OCI-LY1 (cell line): Measurements from ENCODE around the gene SLC25A39.

Source experiments
- H2AFZ ChIP-seq: fragments of 200-600 bp; sonication (generic), shearing (Covaris generic); 2 replicates; pipeline ENCODE4 v1.6.0; 2014; ENCODE audit warnings: antibody characterized with exemption, mild to moderate bottlenecking, low read length
- H3F3A ChIP-seq: fragments of 200-600 bp; sonication (generic), shearing (Covaris generic); 2 replicates; pipeline ENCODE4 v1.6.0; 2014; ENCODE audit warnings: mild to moderate bottlenecking, antibody characterized with exemption, low read length, moderate library complexity; ENCODE audit not compliant: insufficient read depth
- H3K27ac ChIP-seq: fragments of 200-600 bp; sonication (generic); 2 replicates; pipeline ENCODE4 v1.5.1; 2014; ENCODE audit warnings: low read length, mixed run types, mild to moderate bottlenecking, low read depth; ENCODE audit not compliant: poor library complexity, severe bottlenecking
- H3K27me3 ChIP-seq: fragments of 200-600 bp; sonication (generic); 2 replicates; pipeline ENCODE4 v1.6.0; 2014; ENCODE audit warnings: antibody characterized with exemption, mild to moderate bottlenecking, low read length, moderate library complexity; ENCODE audit not compliant: insufficient read depth
- H3K36me3 ChIP-seq: fragments of 200-600 bp; sonication (generic); 2 replicates; pipeline ENCODE4 v1.6.1; 2014; ENCODE audit warnings: mild to moderate bottlenecking, antibody characterized with exemption, low read length, moderate library complexity, mixed read lengths; ENCODE audit not compliant: insufficient read depth
- H3K4me1 ChIP-seq: fragments of 200-600 bp; sonication (generic); 2 replicates; pipeline ENCODE4 v1.5.1; 2014; ENCODE audit warnings: mild to moderate bottlenecking, low read length, moderate library complexity; ENCODE audit not compliant: insufficient read depth, severe bottlenecking
- H3K4me2 ChIP-seq: fragments of 200-600 bp; sonication (generic), shearing (Covaris generic); 2 replicates; pipeline ENCODE4 v1.6.1; 2014; ENCODE audit warnings: low read length
- H3K4me3 ChIP-seq: fragments of 200-600 bp; sonication (generic); 2 replicates; pipeline ENCODE4 v1.5.1; 2014; ENCODE audit warnings: low read length, low read depth, mild to moderate bottlenecking, mixed read lengths; ENCODE audit not compliant: poor library complexity, severe bottlenecking
- H3K79me2 ChIP-seq: fragments of 200-600 bp; shearing (Covaris generic); 2 replicates; pipeline ENCODE4 v1.6.1; 2016; ENCODE audit warnings: mixed run types, low read length, mixed read lengths; ENCODE audit not compliant: insufficient read depth
- H3K9ac ChIP-seq: fragments of 200-600 bp; sonication (generic), shearing (Covaris generic); 2 replicates; pipeline ENCODE4 v1.6.1; 2014; ENCODE audit warnings: mild to moderate bottlenecking, low read length, mixed read lengths
- H3K9me2 ChIP-seq: fragments of 200-600 bp; sonication (generic), shearing (Covaris generic); 2 replicates; pipeline ENCODE4 v1.6.1; 2014; ENCODE audit warnings: low read depth, mild to moderate bottlenecking, low read length, mixed read lengths
- H3K9me3 ChIP-seq: fragments of 200-600 bp; shearing (Covaris generic); 2 replicates; pipeline ENCODE4 v1.6.1; 2014; ENCODE audit warnings: low read length, mixed read lengths
- H4K20me1 ChIP-seq: fragments of 200-600 bp; sonication (generic), shearing (Covaris generic); 2 replicates; pipeline ENCODE4 v1.6.0; 2016; ENCODE audit warnings: mild to moderate bottlenecking, low read length; ENCODE audit not compliant: insufficient read depth
- CTCF ChIP-seq: fragments of 200-600 bp; sonication (generic), shearing (Covaris generic); IDR thresholded peaks from 2 replicates; pipeline ENCODE4 v1.5.1; 2017; ENCODE audit warnings: mild to moderate bottlenecking, antibody characterized with exemption, low read length, moderate library complexity, mixed read lengths
- EZH2 ChIP-seq: fragments of 200-600 bp; sonication (generic), shearing (Covaris generic); IDR thresholded peaks from 2 replicates; pipeline ENCODE4 v1.8.0; 2017; ENCODE audit warnings: borderline replicate concordance, mixed run types, mild to moderate bottlenecking, antibody characterized with exemption, low read length, moderate library complexity, mixed read lengths

The SLC25A39 gene

GRCh38 chr17:44272321-44272951 is 52.2 kb downstream of the SLC25A39 start:
- H4K20me1 ChIP-seq, result no peaks in the 10 kb centered on the region
- H3K27ac ChIP-seq, result no peak overlapping the region
- no peaks in the 10 kb centered on the region for H3K4me1 ChIP-seq
- no peaks in the 10 kb centered on the region for H3K9me2 ChIP-seq
- no peaks in the 10 kb centered on the region for H3K79me2 ChIP-seq
- no peak overlapping the region for H2AFZ ChIP-seq
- TF ChIP-seq CTCF (no peak), EZH2 (no peak)
- no peak overlapping the region for H3K4me2 ChIP-seq
- H3K4me3 ChIP-seq, result no peak overlapping the region
- H3K9ac ChIP-seq, result no peak overlapping the region
- H3K9me3 ChIP-seq, result no peaks in the 10 kb centered on the region
- H3K27me3 ChIP-seq, result no peaks in the 10 kb centered on the region; the same call in 1 of the 2 replicates
- no peaks in the 10 kb centered on the region for H3F3A ChIP-seq
- no peaks in the 10 kb centered on the region for H3K36me3 ChIP-seq
